Calu3 (cell line): ENCODE measurements around the gene MUCL3. TPM values are rescaled to one million over a fixed set of nuclear protein-coding genes. Genes with fewer than 3 reads are reported as not detected.

Experiments
- BruUV-seq: library from RNA; stranded (reverse); fragments of 400-500 nt; replicated peaks from 2 replicates; lab custom pipeline; 2021; lab: Mats Ljungman, UMichigan
- CTCF ChIA-PET: fragments of 300-600 bp; sonication (Branson Sonifier 250); formaldehyde crosslinking; loops from one replicate; lab custom pipeline; 2022; ENCODE audit warnings: antibody characterized with exemption; lab: Charles Lee
- DNase-seq: peaks from one replicate; pipeline ENCODE4 v3.0.0; 2022
- H3K27ac Mint-ChIP-seq: one replicate; pipeline ENCODE4 v1.8.0; 2022; ENCODE audit warnings: mixed read lengths; ENCODE audit not compliant: unreplicated experiment
- H3K27me3 Mint-ChIP-seq: one replicate; pipeline ENCODE4 v1.8.0; 2022; ENCODE audit warnings: mixed read lengths; ENCODE audit not compliant: unreplicated experiment
- H3K36me3 Mint-ChIP-seq: one replicate; pipeline ENCODE4 v1.8.0; 2022; ENCODE audit warnings: mild to moderate bottlenecking, moderate library complexity, mixed read lengths; ENCODE audit not compliant: insufficient read depth, unreplicated experiment
- H3K4me1 Mint-ChIP-seq: one replicate; pipeline ENCODE4 v1.8.0; 2022; ENCODE audit warnings: mild to moderate bottlenecking, low read depth, mixed read lengths; ENCODE audit not compliant: unreplicated experiment
- H3K4me3 Mint-ChIP-seq: one replicate; pipeline ENCODE4 v1.8.0; 2022; ENCODE audit warnings: mild to moderate bottlenecking, low read depth, moderate library complexity, mixed read lengths; ENCODE audit not compliant: unreplicated experiment
- H3K9me3 Mint-ChIP-seq: one replicate; pipeline ENCODE4 v1.8.0; 2022; ENCODE audit warnings: low read depth, mixed read lengths; ENCODE audit not compliant: unreplicated experiment
- CTCF ChIP-seq: fragments of 200-600 bp; IDR thresholded peaks from one replicate; pipeline ENCODE4 v1.8.0; 2022; ENCODE audit warnings: antibody characterized with exemption; ENCODE audit not compliant: unreplicated experiment
- intact Hi-C: fragments of 100-400 bp; cut with micrococcal nuclease; formaldehyde crosslinking; loops from one replicate; pipeline ENCODE4 v1.10.0; 2022; ENCODE audit not compliant: unreplicated experiment
- total RNA-seq: library from RNA; stranded (reverse); gene quantifications from 2 replicates; pipeline ENCODE4 v1.2.3, GENCODE V29; 2022

MUCL3 gene
- total RNA-seq, 1 experiment from 2014 or later: 0.07 TPM

- no peak for DNase-seq
- no TSS peak for BruUV-seq
- no peak overlapping the region for H3K27ac Mint-ChIP-seq
- TF ChIP-seq CTCF: no peak
- H3K27me3 Mint-ChIP-seq: no peaks in the 10 kb centered on the region
- H3K36me3 Mint-ChIP-seq: peaks cover 5% of the 10 kb centered on the region
- peaks cover 65% of the 10 kb centered on the region for H3K4me1 Mint-ChIP-seq
- CTCF ChIA-PET: interaction anchor here (1.0 to 1.4 kb wide), 3 partner anchors 9 to 132 kb away, joined by 3 to 4 read pairs (median 3); no protein-coding TSS in a partner anchor
- H3K4me3 Mint-ChIP-seq: no peak overlapping the region
- no peaks in the 10 kb centered on the region for H3K9me3 Mint-ChIP-seq
- intact Hi-C loops: loop anchor here (10.0 kb wide), 1 partner anchor 66 kb away; no protein-coding TSS in a partner anchor
Measured at GRCh38 chr6:30938730-30939129, 2.0 kb upstream of the MUCL3 start.

- DNase-seq: no peak
- no peak for TF ChIP-seq CTCF
- H3K4me3 Mint-ChIP-seq: no peak overlapping the region
- H3K27me3 Mint-ChIP-seq: no peaks in the 10 kb centered on the region
- no TSS peak for BruUV-seq
- CTCF ChIA-PET: no interaction called here
- H3K27ac Mint-ChIP-seq: no peak overlapping the region
- peaks cover 58% of the 10 kb centered on the region for H3K4me1 Mint-ChIP-seq
- intact Hi-C loops: loop anchor here (10.0 kb wide), 1 partner anchor 65 kb away; no protein-coding TSS in a partner anchor
- no peaks in the 10 kb centered on the region for H3K9me3 Mint-ChIP-seq
- H3K36me3 Mint-ChIP-seq: peaks cover 5% of the 10 kb centered on the region
Measured at GRCh38 chr6:30939473-30939872, 1.3 kb upstream of the MUCL3 start.

- H3K4me1 Mint-ChIP-seq: peaks cover 38% of the 10 kb centered on the region
- H3K27me3 Mint-ChIP-seq: peaks cover 10% of the 10 kb centered on the region
- H3K36me3 Mint-ChIP-seq: no peaks in the 10 kb centered on the region
- TF ChIP-seq CTCF: peak; percentile 77
- peak; percentile 99 for DNase-seq
- H3K4me3 Mint-ChIP-seq: peak overlapping the region; percentile 29
- CTCF ChIA-PET: interaction anchor here (0.6 to 3.7 kb wide), 31 partner anchors 9 to 172 kb away, joined by 3 to 76 read pairs (median 5); partner anchors contain the start of genes GTF2H4, PSORS1C1, SFTA2 and VARS2
- BruUV-seq: no TSS peak
- H3K27ac Mint-ChIP-seq: peak overlapping the region; percentile 45
- intact Hi-C loops: loop anchor here (1.0 to 2.0 kb wide), 2 partner anchors 98 to 128 kb away; no protein-coding TSS in a partner anchor
- no peaks in the 10 kb centered on the region for H3K9me3 Mint-ChIP-seq
Measured at GRCh38 chr6:30942338-30943060, 1.7 kb downstream of the MUCL3 start.

GRCh38 chr6:30944051-30944450, 3.3 kb downstream of the MUCL3 start:
- intact Hi-C loops: no loop called here
- Mint-ChIP-seq H3K27ac (no peak overlapping the region), H3K36me3 (no peaks in the 10 kb centered on the region), H3K9me3 (no peaks in the 10 kb centered on the region), H3K27me3 (peaks cover 26% of the 10 kb centered on the region), H3K4me3 (no peak overlapping the region), H3K4me1 (peaks cover 38% of the 10 kb centered on the region)
- BruUV-seq: no TSS peak
- CTCF ChIA-PET: interaction anchor here (1.1 kb wide), 1 partner anchor 64 kb away, joined by 5 read pairs; no protein-coding TSS in a partner anchor
- no peak for TF ChIP-seq CTCF
- no peak for DNase-seq
